ENCODE results near the gene TSPAN2.

- TF ChIP-seq CTCF (IDR thresholded peaks at IDR 0.05) = no peak
- TF ChIP-seq POLR2A (IDR thresholded peaks at IDR 0.05) = no peak
These were observed 11.9 kb downstream of the TSPAN2 start for GRCh38 chr1:115077286-115077983.
